ENCODE results near the gene OMD. TPM values are rescaled to one million over a fixed set of nuclear protein-coding genes. Genes with fewer than 3 reads are reported as not detected.

The OMD gene
- total and polyA plus RNA-seq, 2 donors (not counting 1 experiment from before 2014, with no cell fraction given): not detected

GRCh38 chr9:92432972-92433548 lies 8.8 kb upstream of the OMD start:
- H3K27ac Mint-ChIP-seq: no peak overlapping the region
- H3K27ac ChIP-seq (ENCODE audit: low read length in 2 of 2): no peak overlapping the region
- ChIA-PET CTCF (no interaction called here), POLR2A (no interaction called here)
- no peak overlapping the region for H3K4me2 ChIP-seq (replicated peaks; ENCODE audit: low read depth, low read length, poor library complexity, severe bottlenecking)
- no peaks in the 10 kb centered on the region for H3K27me3 Mint-ChIP-seq
- no peak overlapping the region for H3K4me3 ChIP-seq (ENCODE audit: control extremely low read depth in 1 of 5, extremely low read depth in 1 of 5, insufficient read depth in 1 of 5, low read depth in 2 of 5, low read length in 4 of 5)
- no peak overlapping the region for H3K9ac ChIP-seq (ENCODE audit: low read length)
- no peak overlapping the region for H3K4me3 Mint-ChIP-seq
- no peak for DNase-seq
- H3K4me1 ChIP-seq (ENCODE audit: control insufficient read depth in 2 of 2, insufficient read depth in 2 of 2, low read length in 2 of 2): no peaks in the 10 kb centered on the region
- H2AFZ ChIP-seq (ENCODE audit: insufficient read depth, low read depth, low read length, poor library complexity, severe bottlenecking): no peak overlapping the region
- no peaks in the 10 kb centered on the region for H3K36me3 ChIP-seq (replicated peaks in 1 of 2; ENCODE audit: control extremely low read depth in 1 of 2, control insufficient read depth in 1 of 2, extremely low read depth in 1 of 2, insufficient read depth in 2 of 2, low read length in 1 of 2)
- H3K9me3 ChIP-seq (ENCODE audit: control extremely low read depth in 1 of 3, control insufficient read depth in 2 of 3, insufficient read depth in 1 of 3, low read length in 2 of 3): no peaks in the 10 kb centered on the region
- no CpG with 5 or more reads among the region's 5 CpGs for WGBS (ENCODE audit: insufficient coverage)
- H3K79me2 ChIP-seq (ENCODE audit: control insufficient read depth, insufficient read depth, low read length): no peaks in the 10 kb centered on the region
- H3K27me3 ChIP-seq (replicated peaks in 1 of 4; ENCODE audit: control extremely low read depth in 1 of 4, control insufficient read depth in 3 of 4, insufficient read depth in 4 of 4, low read length in 3 of 4): no peaks in the 10 kb centered on the region
- no peaks in the 10 kb centered on the region for H4K20me1 ChIP-seq (ENCODE audit: control insufficient read depth, insufficient read depth, low read length, poor library complexity, severe bottlenecking)
- H3K4me1 Mint-ChIP-seq: no peaks in the 10 kb centered on the region
- no peaks in the 10 kb centered on the region for H3K9me3 Mint-ChIP-seq (ENCODE audit: insufficient read depth)
- ATAC-seq (ENCODE audit: low read depth): no peak
- intact Hi-C loops (cut with micrococcal nuclease): no loop called here
- TF ChIP-seq, protein P1, sequence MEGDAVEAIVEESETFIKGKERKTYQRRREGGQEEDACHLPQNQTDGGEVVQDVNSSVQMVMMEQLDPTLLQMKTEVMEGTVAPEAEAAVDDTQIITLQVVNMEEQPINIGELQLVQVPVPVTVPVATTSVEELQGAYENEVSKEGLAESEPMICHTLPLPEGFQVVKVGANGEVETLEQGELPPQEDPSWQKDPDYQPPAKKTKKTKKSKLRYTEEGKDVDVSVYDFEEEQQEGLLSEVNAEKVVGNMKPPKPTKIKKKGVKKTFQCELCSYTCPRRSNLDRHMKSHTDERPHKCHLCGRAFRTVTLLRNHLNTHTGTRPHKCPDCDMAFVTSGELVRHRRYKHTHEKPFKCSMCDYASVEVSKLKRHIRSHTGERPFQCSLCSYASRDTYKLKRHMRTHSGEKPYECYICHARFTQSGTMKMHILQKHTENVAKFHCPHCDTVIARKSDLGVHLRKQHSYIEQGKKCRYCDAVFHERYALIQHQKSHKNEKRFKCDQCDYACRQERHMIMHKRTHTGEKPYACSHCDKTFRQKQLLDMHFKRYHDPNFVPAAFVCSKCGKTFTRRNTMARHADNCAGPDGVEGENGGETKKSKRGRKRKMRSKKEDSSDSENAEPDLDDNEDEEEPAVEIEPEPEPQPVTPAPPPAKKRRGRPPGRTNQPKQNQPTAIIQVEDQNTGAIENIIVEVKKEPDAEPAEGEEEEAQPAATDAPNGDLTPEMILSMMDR (IDR thresholded peaks at IDR 0.05): no peak
- no peak for TF ChIP-seq EZH2 (IDR thresholded peaks at IDR 0.05; ENCODE audit: borderline replicate concordance, insufficient read depth, low read depth, low read length, poor library complexity, severe bottlenecking)

GRCh38 chr9:92432350-92432749 lies 8.1 kb upstream of the OMD start:
- Histone ChIP-seq H3K27me3 (replicated peaks in 1 of 4; ENCODE audit: control extremely low read depth in 1 of 4, control insufficient read depth in 3 of 4, insufficient read depth in 4 of 4, low read length in 3 of 4) (no peaks in the 10 kb centered on the region), H3K27ac (ENCODE audit: low read length in 2 of 2) (no peak overlapping the region), H3K36me3 (replicated peaks in 1 of 2; ENCODE audit: control extremely low read depth in 1 of 2, control insufficient read depth in 1 of 2, extremely low read depth in 1 of 2, insufficient read depth in 2 of 2, low read length in 1 of 2) (no peaks in the 10 kb centered on the region), H3K4me3 (ENCODE audit: control extremely low read depth in 1 of 5, extremely low read depth in 1 of 5, insufficient read depth in 1 of 5, low read depth in 2 of 5, low read length in 4 of 5) (no peak overlapping the region), H3K4me1 (ENCODE audit: control insufficient read depth in 2 of 2, insufficient read depth in 2 of 2, low read length in 2 of 2) (no peaks in the 10 kb centered on the region), H4K20me1 (ENCODE audit: control insufficient read depth, insufficient read depth, low read length, poor library complexity, severe bottlenecking) (no peaks in the 10 kb centered on the region), H3K9ac (ENCODE audit: low read length) (no peak overlapping the region), H3K79me2 (ENCODE audit: control insufficient read depth, insufficient read depth, low read length) (no peaks in the 10 kb centered on the region), H2AFZ (ENCODE audit: insufficient read depth, low read depth, low read length, poor library complexity, severe bottlenecking) (no peak overlapping the region), H3K9me3 (ENCODE audit: control extremely low read depth in 1 of 3, control insufficient read depth in 2 of 3, insufficient read depth in 1 of 3, low read length in 2 of 3) (no peaks in the 10 kb centered on the region), H3K4me2 (replicated peaks; ENCODE audit: low read depth, low read length, poor library complexity, severe bottlenecking) (no peak overlapping the region)
- ChIA-PET POLR2A (interaction anchor here (0.7 kb wide), 1 partner anchor 20 kb away, joined by 3 read pairs; no protein-coding TSS in a partner anchor), CTCF (interaction anchor here (1.1 kb wide), 1 partner anchor 293 kb away, joined by 3 read pairs; no protein-coding TSS in a partner anchor)
- no peak for ATAC-seq (ENCODE audit: low read depth)
- Mint-ChIP-seq H3K27me3 (no peaks in the 10 kb centered on the region), H3K4me1 (no peaks in the 10 kb centered on the region), H3K27ac (no peak overlapping the region), H3K4me3 (no peak overlapping the region), H3K9me3 (ENCODE audit: insufficient read depth) (no peaks in the 10 kb centered on the region)
- TF ChIP-seq, protein P1 (IDR thresholded peaks at IDR 0.05): no peak
- TF ChIP-seq EZH2 (IDR thresholded peaks at IDR 0.05; ENCODE audit: borderline replicate concordance, insufficient read depth, low read depth, low read length, poor library complexity, severe bottlenecking): no peak
- intact Hi-C loops (cut with micrococcal nuclease): no loop called here
- WGBS (ENCODE audit: insufficient coverage): 100% methylated on average over 1 of the region's 5 CpGs
- DNase-seq: no peak
